ENCODE measurements around the gene TRIM71. TPM values are rescaled to one million over a fixed set of nuclear protein-coding genes. Genes with fewer than 3 reads are reported as not detected.

Gene TRIM71
- total RNA-seq, 2 donors from 2014 or later, result 11.1 TPM; not detected in 1

DNA sequence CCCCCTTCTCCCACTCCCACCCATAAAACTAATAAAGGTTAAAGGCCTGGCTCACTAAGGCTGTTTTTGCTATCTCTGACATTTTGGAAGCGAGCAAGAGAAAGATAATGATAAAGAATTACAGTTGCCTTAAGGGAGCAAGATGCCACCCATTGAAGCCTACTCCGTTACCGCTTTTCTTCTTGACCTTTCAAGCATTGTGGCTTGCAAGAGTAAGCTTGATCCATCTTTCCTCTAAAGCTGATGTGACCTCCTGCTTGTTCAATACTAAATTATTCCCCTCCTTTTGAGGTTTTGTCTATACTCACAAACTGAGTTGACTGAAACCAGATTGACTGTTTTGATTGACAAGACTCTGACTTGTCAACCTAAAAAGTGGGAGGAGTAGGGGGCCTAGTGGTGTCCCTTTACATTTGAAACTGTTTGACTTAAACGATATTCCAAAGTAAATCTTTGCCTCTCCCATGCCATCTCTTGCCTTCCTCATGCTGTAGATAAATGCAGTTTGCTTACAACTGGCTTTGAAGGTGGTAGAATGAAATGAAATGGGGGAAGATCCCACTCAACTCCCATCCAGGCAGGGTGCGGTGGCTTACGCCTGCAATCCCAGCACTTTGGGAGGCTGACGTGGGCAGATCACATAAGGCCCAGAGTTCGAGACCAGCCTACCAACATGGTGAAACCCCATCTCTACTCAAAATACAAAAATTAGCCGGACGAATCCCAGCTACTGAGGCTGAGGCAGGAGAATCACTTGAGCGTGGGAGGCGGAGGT is 8.0 kb downstream of the TRIM71 start:
- Histone ChIP-seq H3K4me1 (replicated peaks) (no peaks in the 10 kb centered on the region), H3K9me3 (no peaks in the 10 kb centered on the region), H3K36me3 (no peaks in the 10 kb centered on the region), H3K27ac (no peak overlapping the region), H3K27me3 (replicated peaks; ENCODE audit: insufficient read depth) (peaks cover 6% of the 10 kb centered on the region), H3K4me3 (no peak overlapping the region)
- TF ChIP-seq POLR2AphosphoS5 (IDR thresholded peaks at IDR 0.05) (no peak), POLR2A (IDR thresholded peaks at IDR 0.05) (no peak)
- TF ChIP-seq, protein P1, sequence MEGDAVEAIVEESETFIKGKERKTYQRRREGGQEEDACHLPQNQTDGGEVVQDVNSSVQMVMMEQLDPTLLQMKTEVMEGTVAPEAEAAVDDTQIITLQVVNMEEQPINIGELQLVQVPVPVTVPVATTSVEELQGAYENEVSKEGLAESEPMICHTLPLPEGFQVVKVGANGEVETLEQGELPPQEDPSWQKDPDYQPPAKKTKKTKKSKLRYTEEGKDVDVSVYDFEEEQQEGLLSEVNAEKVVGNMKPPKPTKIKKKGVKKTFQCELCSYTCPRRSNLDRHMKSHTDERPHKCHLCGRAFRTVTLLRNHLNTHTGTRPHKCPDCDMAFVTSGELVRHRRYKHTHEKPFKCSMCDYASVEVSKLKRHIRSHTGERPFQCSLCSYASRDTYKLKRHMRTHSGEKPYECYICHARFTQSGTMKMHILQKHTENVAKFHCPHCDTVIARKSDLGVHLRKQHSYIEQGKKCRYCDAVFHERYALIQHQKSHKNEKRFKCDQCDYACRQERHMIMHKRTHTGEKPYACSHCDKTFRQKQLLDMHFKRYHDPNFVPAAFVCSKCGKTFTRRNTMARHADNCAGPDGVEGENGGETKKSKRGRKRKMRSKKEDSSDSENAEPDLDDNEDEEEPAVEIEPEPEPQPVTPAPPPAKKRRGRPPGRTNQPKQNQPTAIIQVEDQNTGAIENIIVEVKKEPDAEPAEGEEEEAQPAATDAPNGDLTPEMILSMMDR (IDR thresholded peaks at IDR 0.05), result no peak
- intact Hi-C loops (cut with DNase I), result no loop called here
- WGBS, result 94% methylated on average over 12 of the region's 12 CpGs
- DNase-seq (ENCODE audit: low spot score), result no peak

DNA sequence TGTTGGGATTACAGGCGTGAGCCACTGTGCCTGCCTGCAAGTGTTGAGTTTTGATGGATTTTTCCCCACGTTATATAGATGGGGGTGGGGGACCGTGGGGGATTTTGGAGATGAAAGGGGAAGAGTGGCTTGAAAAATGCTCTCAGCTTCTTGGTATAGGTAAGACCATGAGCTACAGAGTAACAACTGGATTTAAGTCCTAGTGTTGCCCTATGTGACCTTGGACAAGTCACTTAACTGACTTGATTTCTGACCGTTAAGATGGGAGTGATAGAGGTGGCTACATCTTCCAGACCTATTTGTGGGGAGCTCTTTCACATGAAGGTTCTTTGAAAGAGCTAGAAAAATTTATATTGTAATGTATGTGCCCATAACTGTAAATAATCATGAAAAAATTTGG is 13.3 kb downstream of the TRIM71 start:
- TF ChIP-seq POLR2A (IDR thresholded peaks at IDR 0.05), result no peak
- TF ChIP-seq POLR2AphosphoS5 (IDR thresholded peaks at IDR 0.05), result no peak
- TF ChIP-seq, protein P1 (IDR thresholded peaks at IDR 0.05), result no peak
- Histone ChIP-seq H3K36me3 (no peaks in the 10 kb centered on the region), H3K27ac (no peak overlapping the region), H3K4me3 (no peak overlapping the region), H3K4me1 (replicated peaks) (no peaks in the 10 kb centered on the region), H3K9me3 (no peaks in the 10 kb centered on the region), H3K27me3 (replicated peaks; ENCODE audit: insufficient read depth) (peaks cover 2% of the 10 kb centered on the region)
- WGBS, result 90% methylated on average over 4 of the region's 4 CpGs
- no peak for DNase-seq (ENCODE audit: low spot score)
- intact Hi-C loops (cut with DNase I), result no loop called here

DNA sequence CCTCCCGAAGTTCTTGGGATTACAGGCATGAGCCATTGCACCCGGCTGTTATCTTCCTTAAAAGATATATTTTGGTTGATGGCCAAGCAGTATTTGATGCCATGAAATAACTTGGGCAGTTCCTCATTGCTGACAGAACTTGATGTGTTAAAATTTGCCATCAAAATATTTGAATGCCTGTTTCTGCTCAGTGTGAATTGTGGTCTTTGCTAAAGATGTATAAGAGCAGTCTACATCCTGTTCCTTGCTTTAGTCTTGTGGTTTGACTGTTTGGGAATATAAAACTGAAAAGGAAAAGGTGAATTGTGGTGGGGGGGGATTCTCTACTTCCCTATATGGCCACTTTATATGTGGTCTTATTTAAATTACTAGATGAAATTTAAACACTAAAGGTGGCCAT is 14.0 kb downstream of the TRIM71 start:
- no peaks in the 10 kb centered on the region for H3K9me3 ChIP-seq

GRCh38 chr3:32832193-32832592 is 14.4 kb downstream of the TRIM71 start:
- intact Hi-C loops (cut with DNase I), result no loop called here
- 97% methylated on average over 4 of the region's 4 CpGs for WGBS
- H3K36me3 ChIP-seq, result no peaks in the 10 kb centered on the region

More for the DNA sequence above, 14.0 kb downstream of the TRIM71 start:
- no peak for DNase-seq (ENCODE audit: low spot score)
- no peak overlapping the region for H3K27ac ChIP-seq
- intact Hi-C loops (cut with DNase I), result no loop called here
- 63% methylated on average over 2 of the region's 2 CpGs for WGBS
- peaks cover 2% of the 10 kb centered on the region for H3K27me3 ChIP-seq (replicated peaks; ENCODE audit: insufficient read depth)
- no peak for TF ChIP-seq POLR2AphosphoS5 (IDR thresholded peaks at IDR 0.05)
- TF ChIP-seq POLR2A (IDR thresholded peaks at IDR 0.05), result no peak
- TF ChIP-seq, protein P1 (IDR thresholded peaks at IDR 0.05), result no peak
- no peaks in the 10 kb centered on the region for H3K4me1 ChIP-seq (replicated peaks)
- no peak overlapping the region for H3K4me3 ChIP-seq
- H3K36me3 ChIP-seq, result no peaks in the 10 kb centered on the region

More at GRCh38 chr3:32832193-32832592, 14.4 kb downstream of the TRIM71 start:
- Histone ChIP-seq H3K9me3 (no peaks in the 10 kb centered on the region), H3K27ac (no peak overlapping the region), H3K4me3 (no peak overlapping the region), H3K4me1 (replicated peaks) (no peaks in the 10 kb centered on the region), H3K27me3 (replicated peaks; ENCODE audit: insufficient read depth) (peaks cover 2% of the 10 kb centered on the region)
- DNase-seq (ENCODE audit: low spot score), result no peak
- TF ChIP-seq, protein P1 (IDR thresholded peaks at IDR 0.05), result no peak
- TF ChIP-seq POLR2AphosphoS5 (IDR thresholded peaks at IDR 0.05), result no peak
- no peak for TF ChIP-seq POLR2A (IDR thresholded peaks at IDR 0.05)

All from prostate gland (tissue), 2 donors.